ENCODE measurements around the gene ABHD16A. TPM values are rescaled to one million over a fixed set of nuclear protein-coding genes. Genes with fewer than 3 reads are reported as not detected.

ABHD16A gene
- total and polyA plus RNA-seq, 10 of the 15 experiments (the other 5 are each of a cell fraction or from before 2014, with no cell fraction given), result 7.5 to 43.0 (median 32.9) TPM

DNA sequence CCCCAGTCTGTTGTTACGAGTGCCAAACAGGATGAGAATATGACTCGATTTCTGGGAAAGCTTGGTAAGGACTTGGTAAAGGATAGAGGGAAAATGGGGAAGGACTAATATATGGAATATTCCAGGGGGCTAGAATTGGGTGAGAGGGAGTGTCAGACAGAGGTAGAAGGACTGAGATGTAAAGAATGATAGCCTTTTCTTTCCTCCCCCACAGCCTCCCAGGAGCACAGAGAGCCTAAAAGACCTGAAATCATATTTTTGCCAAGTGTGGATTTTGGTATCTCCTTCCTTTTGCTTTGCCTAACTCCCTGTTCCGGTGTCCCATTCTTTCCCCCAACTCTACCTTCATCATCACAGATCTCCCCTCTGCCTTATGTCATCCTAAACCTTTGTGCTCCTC, 39.8 kb upstream of the ABHD16A start:
- H3K79me2 ChIP-seq (ENCODE audit: control insufficient read depth, insufficient read depth, low read length), result peaks cover 11% of the 10 kb centered on the region
- H4K20me1 ChIP-seq (ENCODE audit: control insufficient read depth, insufficient read depth), result no peaks in the 10 kb centered on the region
- ChIA-PET SMC1A (ENCODE audit: uncharacterized antibody, unreplicated experiment) (interaction anchor here (0.9 kb wide), 1 partner anchor 27 kb away, joined by 3 read pairs; no protein-coding TSS in a partner anchor), CTCF (interaction anchor here (1.0 to 1.6 kb wide), 2 partner anchors 10 to 27 kb away, joined by 4 read pairs; no protein-coding TSS in a partner anchor), RAD21 (ENCODE audit: unreplicated experiment) (interaction anchor here (0.7 kb wide), 1 partner anchor 27 kb away, joined by 4 read pairs; no protein-coding TSS in a partner anchor), POLR2A (interaction anchor here (0.5 kb wide), 1 partner anchor 95 kb away, joined by 3 read pairs; no protein-coding TSS in a partner anchor)
- H3K4me1 ChIP-seq (ENCODE audit: control insufficient read depth, insufficient read depth, low read length), result peaks cover 12% of the 10 kb centered on the region
- ATAC-seq (no peak), FAIRE-seq (no peak), DNase-seq (ENCODE audit: low read depth, low spot score) (no peak)
- H3K9me3 ChIP-seq (replicated peaks; ENCODE audit: control insufficient read depth, insufficient read depth, low read length), result no peaks in the 10 kb centered on the region
- 100% methylated on average over 3 of the region's 3 CpGs for WGBS (ENCODE audit: insufficient coverage, insufficient replicate concordance, low lambda C conversion rate, missing lambda C conversion rate)
- H3K4me2 ChIP-seq (ENCODE audit: control insufficient read depth, insufficient read depth), result no peak overlapping the region
- TF ChIP-seq, protein P1, sequence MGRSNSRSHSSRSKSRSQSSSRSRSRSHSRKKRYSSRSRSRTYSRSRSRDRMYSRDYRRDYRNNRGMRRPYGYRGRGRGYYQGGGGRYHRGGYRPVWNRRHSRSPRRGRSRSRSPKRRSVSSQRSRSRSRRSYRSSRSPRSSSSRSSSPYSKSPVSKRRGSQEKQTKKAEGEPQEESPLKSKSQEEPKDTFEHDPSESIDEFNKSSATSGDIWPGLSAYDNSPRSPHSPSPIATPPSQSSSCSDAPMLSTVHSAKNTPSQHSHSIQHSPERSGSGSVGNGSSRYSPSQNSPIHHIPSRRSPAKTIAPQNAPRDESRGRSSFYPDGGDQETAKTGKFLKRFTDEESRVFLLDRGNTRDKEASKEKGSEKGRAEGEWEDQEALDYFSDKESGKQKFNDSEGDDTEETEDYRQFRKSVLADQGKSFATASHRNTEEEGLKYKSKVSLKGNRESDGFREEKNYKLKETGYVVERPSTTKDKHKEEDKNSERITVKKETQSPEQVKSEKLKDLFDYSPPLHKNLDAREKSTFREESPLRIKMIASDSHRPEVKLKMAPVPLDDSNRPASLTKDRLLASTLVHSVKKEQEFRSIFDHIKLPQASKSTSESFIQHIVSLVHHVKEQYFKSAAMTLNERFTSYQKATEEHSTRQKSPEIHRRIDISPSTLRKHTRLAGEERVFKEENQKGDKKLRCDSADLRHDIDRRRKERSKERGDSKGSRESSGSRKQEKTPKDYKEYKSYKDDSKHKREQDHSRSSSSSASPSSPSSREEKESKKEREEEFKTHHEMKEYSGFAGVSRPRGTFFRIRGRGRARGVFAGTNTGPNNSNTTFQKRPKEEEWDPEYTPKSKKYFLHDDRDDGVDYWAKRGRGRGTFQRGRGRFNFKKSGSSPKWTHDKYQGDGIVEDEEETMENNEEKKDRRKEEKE (IDR thresholded peaks at IDR 0.05), result no peak
- TF ChIP-seq SMAD5 (IDR thresholded peaks at IDR 0.05; ENCODE audit: low read depth), result no peak
- TF ChIP-seq DPF2 (IDR thresholded peaks at IDR 0.05), result no peak
- TF ChIP-seq PRDM15 (CRISPR knock-in tag; IDR thresholded peaks at IDR 0.05), result no peak
- no peak for TF ChIP-seq BHLHE40 (IDR thresholded peaks at IDR 0.05; ENCODE audit: borderline replicate concordance in 1 of 2, low read depth in 2 of 2, low read length in 1 of 2)
- no peak for TF ChIP-seq BMI1 (IDR thresholded peaks at IDR 0.05; ENCODE audit: borderline replicate concordance)
- TF ChIP-seq SREBF2 (IDR thresholded peaks at IDR 0.05; ENCODE audit: low read length), result no peak
- TF ChIP-seq, protein P2, sequence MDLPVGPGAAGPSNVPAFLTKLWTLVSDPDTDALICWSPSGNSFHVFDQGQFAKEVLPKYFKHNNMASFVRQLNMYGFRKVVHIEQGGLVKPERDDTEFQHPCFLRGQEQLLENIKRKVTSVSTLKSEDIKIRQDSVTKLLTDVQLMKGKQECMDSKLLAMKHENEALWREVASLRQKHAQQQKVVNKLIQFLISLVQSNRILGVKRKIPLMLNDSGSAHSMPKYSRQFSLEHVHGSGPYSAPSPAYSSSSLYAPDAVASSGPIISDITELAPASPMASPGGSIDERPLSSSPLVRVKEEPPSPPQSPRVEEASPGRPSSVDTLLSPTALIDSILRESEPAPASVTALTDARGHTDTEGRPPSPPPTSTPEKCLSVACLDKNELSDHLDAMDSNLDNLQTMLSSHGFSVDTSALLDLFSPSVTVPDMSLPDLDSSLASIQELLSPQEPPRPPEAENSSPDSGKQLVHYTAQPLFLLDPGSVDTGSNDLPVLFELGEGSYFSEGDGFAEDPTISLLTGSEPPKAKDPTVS (IDR thresholded peaks at IDR 0.05; ENCODE audit: low read depth, low read length), result no peak
- no peak for TF ChIP-seq WRNIP1 (IDR thresholded peaks at IDR 0.05; ENCODE audit: borderline replicate concordance, low read depth, low read length)
- TF ChIP-seq ZNF24 (IDR thresholded peaks at IDR 0.05), result no peak
- TF ChIP-seq MTA3 (IDR thresholded peaks at IDR 0.05; ENCODE audit: borderline replicate concordance, low read length), result no peak
- no peak for TF ChIP-seq NR2C2 (IDR thresholded peaks at IDR 0.05; ENCODE audit: borderline replicate concordance, control insufficient read depth, insufficient read length, low read depth)
- TF ChIP-seq KDM1A (IDR thresholded peaks at IDR 0.05; ENCODE audit: borderline replicate concordance), result no peak
- BruUV-seq (replicated peaks), result no TSS peak
- H3K36me3 ChIP-seq (ENCODE audit: control insufficient read depth in 2 of 2, insufficient read depth in 2 of 2, low read length in 1 of 2), result peaks cover 1 to 4% of the 10 kb centered on the region in 2 experiments; a peak in 2 of 4 replicates
- in situ Hi-C loops (cut with MboI) (no loop called here), intact Hi-C loops (cut with micrococcal nuclease; ENCODE audit: unreplicated experiment) (no loop called here)
- no peak overlapping the region for H3K27ac ChIP-seq (ENCODE audit: control insufficient read depth, insufficient read depth)
- H3K27me3 ChIP-seq (replicated peaks in 1 of 2; ENCODE audit: control insufficient read depth in 2 of 2, insufficient read depth in 2 of 2, low read length in 1 of 2), result no peaks in the 10 kb centered on the region
- no peak overlapping the region for H2AFZ ChIP-seq (ENCODE audit: control insufficient read depth, low read depth, low read length)
- no peak overlapping the region for H3K9ac ChIP-seq (ENCODE audit: control insufficient read depth, insufficient read depth, low read length)
- no peak overlapping the region for H3K4me3 ChIP-seq
